KG1 (cell line): ENCODE results near the gene NRF1.
"Not testable (repeated sequence)": the region's sequence is repeated elsewhere in the genome, so short reads cannot be mapped to it uniquely, and the experiment has no call there.

Experiments
- DNase-seq: peaks from one replicate; lab custom pipeline; 2025; lab: John Stamatoyannopoulos, UW

The NRF1 gene

GRCh38 chr7:129607471-129608120 lies 3.9 kb upstream of the NRF1 start:
- DNase-seq, result no peak

DNA sequence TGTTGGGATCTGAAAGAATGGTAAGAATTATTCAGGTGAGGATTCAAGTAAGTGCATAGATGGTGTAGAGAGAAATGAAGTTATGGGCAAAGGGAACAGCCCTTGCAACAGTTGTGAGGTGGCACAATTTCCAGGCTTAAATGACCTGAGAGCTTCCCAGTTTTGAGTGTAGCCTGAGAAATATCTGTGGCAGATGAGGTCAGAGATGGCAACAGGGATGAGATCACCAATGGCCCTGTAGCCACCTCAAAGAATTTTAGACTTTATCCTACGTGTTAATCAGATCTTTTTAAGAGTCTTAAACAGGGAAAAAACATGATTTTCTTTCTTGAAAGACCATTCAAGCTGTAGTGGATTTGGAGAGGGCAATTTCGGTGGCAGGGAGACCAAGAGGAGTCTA lies 1.9 kb upstream of the NRF1 start:
- DNase-seq, result no peak

DNA sequence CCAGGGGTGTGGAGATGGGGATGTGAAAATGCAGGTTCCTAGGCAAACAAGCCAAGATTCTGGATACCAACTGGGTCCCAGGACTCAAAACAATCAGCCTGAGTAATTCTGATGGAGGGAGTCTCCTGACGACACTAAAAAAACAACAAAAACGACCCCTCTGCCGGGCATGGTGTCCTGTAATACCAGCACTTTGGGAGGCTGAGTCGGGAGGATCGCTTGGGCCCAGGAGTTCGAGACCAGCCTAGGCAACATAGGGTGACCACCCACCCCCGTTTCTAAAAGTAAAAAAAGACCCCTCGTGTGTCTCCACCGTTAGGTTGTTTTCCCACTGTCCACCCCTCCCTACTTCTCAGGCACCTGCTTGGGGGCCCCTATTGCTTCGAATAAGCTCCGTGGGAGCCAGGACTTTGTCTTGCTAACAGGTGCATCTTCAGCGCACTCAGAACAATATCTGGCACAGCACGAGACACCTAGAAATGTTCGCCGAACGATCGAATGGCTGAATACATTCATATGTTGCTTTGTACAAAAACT lies 743 bp upstream of the NRF1 start:
- DNase-seq, result no peak

DNA sequence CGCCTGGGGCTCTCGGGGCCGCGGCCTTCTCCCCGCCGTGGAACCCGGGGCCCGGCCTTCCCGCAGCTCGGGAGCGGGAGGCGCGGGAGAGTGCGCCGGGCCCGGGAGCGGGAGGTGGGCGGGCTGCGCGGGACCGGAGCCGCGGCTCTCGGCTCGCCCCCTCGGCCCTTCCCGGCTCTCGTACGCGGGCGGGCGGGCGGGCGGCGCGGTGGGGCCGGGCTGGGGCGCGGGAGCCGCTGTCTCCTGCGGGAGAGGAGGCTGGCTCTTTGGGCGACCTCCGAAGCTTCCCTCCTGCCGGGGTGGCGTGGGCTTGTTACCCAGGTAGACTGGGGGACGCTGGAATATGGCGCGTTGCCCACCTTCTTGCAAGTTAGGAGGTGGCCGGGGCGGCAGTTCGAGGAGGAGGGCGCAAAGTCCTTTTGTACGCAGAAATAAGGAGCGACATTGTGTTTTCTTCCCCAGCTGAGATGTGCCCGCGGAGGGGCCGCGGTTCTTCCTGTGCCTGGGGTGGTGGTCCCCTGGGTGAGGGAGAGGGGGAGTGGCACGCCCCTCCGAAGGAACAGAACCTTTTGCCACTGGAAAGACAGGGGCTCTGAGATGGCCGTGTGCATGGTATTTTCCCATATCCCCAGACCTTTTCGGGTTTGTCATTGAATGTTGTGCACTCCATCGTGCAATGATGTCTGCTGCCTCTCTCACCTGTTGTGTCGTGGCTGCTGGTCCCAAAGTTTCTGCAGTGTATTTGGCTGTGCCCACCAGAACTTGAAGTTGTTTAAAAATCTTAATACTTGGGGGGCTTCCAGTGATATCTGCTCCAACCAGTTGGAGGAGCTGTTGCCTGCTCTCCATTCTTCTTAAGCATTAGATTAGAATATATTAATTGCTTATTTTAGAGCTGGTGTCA lies 844 bp downstream of the NRF1 start:
- no peak for DNase-seq

DNA sequence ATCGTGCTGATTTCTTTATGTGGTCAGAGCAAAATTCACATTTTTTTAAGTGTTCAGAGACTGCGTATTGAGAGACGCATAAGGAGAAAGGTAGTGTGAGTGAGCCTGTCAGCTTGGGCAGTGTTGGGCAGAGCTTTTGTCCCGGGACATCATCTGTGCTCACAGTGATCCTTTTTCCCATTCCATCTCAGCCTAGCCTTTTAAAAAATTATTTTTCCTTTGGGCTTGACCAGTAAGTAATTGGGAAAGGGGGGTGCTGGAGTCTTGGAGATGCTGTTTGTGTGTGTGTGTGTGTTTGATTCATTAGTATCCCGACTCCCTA lies 1.5 kb downstream of the NRF1 start:
- DNase-seq, result no peak

GRCh38 chr7:129615018-129615417 lies 3.5 kb downstream of the NRF1 start:
- DNase-seq, result no peak

DNA sequence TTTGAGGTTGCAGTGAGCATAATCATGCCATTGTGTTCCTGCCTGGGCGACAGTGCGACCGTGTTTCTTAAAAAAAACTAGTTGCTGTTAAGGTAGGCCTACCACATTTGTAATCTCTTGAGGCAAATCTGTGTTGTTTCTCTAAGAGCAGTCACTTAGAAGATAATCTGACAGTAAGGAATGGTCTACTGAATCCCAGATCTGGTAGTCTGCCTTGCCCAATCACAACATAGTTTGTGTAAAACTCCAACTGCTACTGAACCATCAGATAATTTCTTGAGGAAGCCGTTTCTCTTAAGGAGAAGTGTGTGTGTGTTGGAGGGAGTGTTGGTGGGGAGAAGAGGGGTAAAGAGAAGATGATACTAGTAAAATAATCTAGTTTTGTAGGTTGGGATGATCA lies 5.0 kb downstream of the NRF1 start:
- DNase-seq, result no peak

GRCh38 chr7:129617178-129617577 lies 5.7 kb downstream of the NRF1 start:
- DNase-seq, result no peak

DNA sequence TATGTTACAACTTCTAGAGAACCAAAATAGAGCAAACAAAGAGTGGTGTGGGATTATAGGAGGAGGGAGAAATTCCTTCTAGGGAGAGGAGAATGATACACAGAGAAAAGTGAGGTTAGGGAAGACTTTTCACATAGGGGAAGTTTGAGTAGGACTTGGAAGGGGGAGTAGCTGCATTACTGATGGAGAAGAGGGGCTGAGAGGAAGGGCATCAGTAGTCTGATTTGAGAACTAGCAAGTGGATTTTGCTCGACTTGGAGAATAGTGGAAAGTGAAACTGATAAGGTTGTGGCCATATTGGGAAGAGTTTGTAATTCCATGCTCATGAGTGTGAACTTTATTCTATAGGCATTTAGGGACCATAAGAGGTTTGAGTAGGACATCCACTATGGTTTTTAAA lies 6.1 kb downstream of the NRF1 start:
- no peak for DNase-seq

GRCh38 chr7:129626896-129627295 lies 15.4 kb downstream of the NRF1 start:
- DNase-seq, result no peak

GRCh38 chr7:129630341-129630740 lies 18.8 kb downstream of the NRF1 start:
- no peak for DNase-seq

DNA sequence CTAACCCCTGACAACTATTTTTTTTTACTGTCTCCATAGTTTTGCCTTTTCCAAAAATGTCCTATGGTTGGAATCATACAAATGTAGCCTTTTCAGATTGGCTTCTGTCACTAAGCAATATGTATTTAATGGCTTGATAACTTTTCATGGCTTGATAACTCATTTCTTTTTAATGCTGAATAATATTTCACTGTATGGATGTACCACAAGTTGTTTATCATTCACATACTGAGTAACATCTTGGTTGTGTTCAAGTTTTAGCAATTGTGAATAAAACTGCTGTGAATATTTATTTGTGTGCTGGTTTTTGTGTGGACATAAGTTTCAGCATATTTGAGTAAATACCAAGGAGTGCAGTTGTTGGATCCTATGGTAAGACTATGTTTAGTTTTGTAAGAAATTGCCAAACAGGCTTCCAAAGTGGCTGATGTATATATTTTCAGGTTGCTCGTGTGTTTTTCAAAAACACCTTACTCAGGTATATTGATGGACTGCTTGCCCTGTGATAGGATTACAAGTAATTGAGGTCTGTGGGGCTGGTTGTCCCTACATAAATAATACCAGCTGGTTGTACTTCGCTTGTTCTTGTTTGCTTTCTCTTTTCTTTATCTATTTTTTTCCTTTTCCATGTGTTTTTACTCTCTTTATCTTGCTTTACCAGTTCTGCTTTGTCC lies 23.0 kb downstream of the NRF1 start:
- no peak for DNase-seq

DNA sequence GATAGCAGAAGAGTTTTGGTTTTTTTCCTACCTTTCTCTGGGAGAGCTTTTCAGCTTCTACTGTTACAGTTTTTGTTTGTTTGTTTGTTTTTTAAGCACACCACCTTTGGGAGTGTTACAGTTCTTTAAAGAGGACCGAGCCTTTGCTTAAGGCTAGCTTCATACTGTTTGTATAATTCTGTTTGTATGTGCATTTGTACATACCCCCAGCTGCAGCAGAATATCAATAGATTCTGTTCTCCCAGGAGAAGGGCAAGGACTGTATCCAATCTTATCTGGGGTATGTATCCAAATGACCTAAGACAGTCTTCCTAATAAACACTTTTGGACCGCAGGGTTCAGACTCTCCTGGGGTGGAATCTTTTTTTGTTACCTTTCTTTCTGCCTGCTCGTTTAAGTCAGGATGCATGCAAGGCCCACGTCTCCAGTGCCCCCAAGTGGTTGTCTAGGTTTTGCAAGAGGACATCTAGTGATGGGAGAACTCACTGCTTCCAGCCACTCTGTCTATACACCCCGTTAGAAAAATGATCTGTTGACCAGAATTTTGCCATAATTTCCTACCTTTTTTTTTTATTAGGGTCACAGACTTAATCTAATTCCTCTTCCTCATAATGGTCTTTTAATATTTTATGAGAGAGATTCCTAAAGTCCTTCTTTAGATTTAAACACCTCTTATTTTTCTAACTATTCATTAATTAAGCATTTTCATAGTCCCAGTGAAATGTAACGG lies 23.9 kb downstream of the NRF1 start:
- DNase-seq, result no peak

- DNase-seq, result not testable (repeated sequence)
These were observed 24.6 kb downstream of the NRF1 start for GRCh38 chr7:129636030-129636550.

- DNase-seq, result no peak
These were observed 25.1 kb downstream of the NRF1 start for GRCh38 chr7:129636641-129637040.

DNA sequence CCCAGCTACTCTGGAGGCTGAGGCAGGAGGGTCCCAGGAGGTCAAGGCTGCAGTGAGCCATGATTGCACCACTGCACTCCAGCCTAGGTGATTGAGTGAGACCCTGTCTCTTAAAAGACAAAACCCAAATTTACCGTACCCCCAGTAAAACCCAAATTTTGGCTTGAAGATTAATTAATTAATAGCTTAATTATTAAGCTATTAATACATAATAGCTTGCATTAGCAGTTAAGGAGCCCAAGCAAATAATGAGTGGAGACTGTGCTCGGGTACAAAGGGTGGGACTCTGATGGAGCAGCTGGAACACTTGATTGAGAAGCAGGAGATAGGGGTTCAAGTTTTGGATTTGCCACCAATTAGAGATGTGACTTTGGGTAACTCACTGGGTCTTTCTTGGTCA lies 28.9 kb downstream of the NRF1 start:
- no peak for DNase-seq

DNA sequence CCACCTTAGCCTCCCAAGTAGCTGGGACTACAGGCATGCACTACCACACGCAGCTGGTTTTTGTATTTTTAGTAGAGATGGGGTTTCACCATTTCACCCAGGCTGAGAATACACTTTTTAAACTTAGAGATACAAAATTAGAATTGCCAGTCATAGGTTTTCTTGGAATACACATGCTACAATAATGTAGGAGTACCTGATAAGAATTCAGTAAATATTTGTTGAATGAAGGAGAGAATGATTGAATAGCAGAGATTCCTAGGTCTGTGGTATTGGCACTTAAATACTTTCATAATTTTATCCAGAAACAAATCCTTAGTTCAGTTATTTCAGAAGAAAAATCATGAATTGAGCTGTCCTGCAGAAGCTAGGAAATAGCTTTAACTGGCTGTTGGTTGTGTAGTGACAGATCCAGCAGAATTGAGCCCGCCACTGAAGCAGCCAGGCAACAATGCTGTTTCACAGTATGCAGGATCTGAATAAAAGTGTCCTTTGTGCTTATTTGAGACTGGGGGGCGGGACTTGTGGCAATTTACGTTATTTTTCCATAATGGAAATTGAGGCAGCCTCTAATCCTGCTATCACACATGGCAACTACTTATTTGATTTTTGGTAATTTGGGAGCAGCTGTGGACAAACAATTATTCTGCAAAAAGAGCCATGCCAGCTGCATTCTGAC lies 31.5 kb downstream of the NRF1 start:
- DNase-seq, result no peak

GRCh38 chr7:129643550-129644170 lies 32.1 kb downstream of the NRF1 start:
- DNase-seq, result no peak

DNA sequence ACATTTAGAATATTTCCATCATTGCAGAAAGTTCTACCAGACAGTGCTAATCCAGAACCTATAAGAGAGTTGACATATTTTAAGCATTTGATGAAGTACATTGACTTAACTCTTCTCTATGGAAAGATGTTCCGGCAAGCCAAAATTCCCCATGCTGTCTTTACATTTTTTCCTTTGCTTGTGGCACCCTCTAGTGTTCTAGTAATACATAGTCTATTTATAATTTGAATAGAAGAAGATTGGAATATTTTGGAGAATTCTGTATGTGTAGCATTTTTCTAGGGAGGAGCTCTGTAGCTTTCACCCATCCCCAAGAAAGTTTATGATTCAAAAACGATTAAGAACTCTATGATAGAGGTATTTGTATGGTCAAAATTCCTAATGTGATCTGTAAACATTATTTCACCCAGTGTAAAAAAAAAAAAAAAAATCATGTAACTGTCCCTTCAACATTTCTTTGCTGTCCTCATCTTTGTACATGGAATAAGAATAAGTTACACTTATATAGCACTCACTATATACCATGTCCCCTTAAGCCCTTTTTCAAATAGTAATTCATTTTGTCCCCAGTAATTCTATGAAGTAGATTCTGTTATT lies 33.2 kb downstream of the NRF1 start:
- no peak for DNase-seq

- DNase-seq, result no peak
These were observed 35.0 kb downstream of the NRF1 start for GRCh38 chr7:129646369-129647021.
